MV-4-11 (cell line): ENCODE measurements around the gene FAM135A.
"Not testable (repeated sequence)": the region's sequence is repeated elsewhere in the genome, so short reads cannot be mapped to it uniquely, and the experiment has no call there.

Experiments
- DNase-seq: peaks from one replicate; lab custom pipeline; 2025; lab: John Stamatoyannopoulos, UW

Gene FAM135A

DNA sequence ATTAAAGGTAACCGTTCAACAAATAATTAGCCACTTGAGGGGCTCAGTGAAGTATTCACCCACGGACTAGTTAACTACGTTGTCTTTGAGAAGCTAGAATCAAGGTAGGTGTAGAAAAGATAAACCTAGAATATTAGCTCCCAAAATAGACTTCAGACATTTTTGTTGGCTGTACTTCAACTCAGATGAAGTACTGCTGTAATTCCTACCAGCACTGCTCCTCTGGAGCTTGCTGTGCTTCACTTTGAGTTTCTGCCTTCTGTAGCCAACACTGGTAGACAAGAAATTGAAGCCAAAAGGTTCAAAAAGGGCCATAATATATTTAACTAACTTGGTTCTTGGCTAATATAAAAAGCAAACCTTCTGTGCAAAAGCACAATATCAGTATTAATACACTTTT lies 134.6 kb downstream of the FAM135A start:
- DNase-seq, result no peak

DNA sequence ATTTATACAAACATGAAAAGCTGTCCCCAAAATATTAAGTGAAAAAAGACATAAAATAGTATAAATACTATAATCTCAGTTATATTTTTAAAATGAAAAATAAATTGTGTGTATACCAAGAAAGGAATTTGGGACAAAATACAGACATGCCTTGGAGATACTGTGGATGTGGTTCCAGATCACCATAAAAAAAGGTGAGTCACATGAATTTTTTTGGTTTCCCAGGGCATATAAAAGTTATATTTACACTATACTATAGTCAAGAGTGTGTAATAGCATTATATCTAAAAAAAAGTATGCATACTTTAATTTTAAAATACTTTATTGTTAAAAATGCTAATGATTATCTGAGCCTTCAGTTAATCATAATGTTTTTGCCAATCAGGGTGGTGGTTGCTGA lies 136.0 kb downstream of the FAM135A start:
- no peak for DNase-seq

DNA sequence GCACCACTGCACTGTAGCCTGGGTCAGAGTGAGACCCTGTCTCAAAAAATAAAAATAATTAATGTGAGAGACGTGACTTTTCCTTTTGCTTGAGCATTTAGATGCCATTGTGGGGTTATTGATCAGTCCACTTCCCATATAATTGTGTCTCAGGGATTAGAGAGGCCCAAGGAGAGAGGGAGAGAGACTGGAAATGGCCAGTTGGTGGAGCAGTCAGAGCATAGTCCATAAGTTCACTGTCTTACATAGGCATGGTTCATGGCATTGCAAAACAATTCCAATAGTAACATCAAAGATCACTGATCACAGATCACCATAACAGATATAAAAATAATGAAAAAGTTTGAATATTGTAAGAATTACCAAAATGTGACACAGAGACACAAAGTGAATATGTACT lies 138.3 kb downstream of the FAM135A start:
- no peak for DNase-seq

DNA sequence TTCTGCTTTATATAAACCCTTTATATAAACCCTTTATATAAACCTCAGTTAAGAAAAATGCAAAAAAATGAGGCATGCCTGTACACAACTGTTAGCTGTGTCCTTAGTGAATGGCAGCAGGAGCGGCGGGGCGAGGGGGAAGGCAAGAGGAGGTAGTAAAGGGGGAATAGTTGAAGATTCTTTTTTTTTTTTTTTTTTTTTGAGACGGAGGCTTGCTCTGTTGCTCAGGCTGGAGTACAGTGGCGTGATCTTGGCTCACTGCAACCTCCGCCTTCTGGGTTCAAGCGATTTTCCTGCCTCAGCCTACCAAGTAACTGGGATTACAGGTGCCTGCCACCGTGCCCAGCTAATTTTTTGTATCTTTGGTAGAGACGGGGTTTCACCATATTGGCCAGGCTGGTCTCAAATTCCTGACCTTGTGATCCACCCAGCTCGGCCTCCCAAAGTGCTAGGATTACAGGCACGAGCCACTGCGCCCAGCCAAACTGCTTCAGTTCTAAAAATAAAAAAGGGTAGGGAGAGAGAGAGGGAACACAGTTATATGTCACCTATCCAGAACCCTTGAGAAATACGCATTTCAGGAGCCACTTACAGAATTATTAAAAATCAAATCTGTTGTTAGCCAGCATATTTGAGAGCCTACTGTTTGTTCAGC lies 139.1 kb downstream of the FAM135A start:
- DNase-seq, result not testable (repeated sequence)

DNA sequence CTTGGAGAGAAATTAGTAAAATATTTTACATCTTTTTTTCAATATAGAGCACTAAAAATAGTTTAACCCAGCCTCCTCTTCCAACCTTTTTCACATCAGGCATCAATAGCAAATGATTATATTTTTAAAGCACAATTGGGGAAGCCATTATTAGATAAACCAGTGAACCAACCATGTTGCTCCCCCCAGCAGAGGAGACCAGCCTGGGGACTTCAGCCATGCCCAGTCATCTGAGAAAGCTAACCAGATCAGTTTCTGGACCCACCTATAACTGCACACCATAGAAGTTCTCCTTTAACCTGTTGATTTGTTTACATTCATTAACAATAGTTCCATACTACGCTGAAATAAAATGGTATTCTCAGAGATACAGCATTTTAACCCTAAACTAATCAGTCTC lies 139.7 kb downstream of the FAM135A start:
- no peak for DNase-seq

DNA sequence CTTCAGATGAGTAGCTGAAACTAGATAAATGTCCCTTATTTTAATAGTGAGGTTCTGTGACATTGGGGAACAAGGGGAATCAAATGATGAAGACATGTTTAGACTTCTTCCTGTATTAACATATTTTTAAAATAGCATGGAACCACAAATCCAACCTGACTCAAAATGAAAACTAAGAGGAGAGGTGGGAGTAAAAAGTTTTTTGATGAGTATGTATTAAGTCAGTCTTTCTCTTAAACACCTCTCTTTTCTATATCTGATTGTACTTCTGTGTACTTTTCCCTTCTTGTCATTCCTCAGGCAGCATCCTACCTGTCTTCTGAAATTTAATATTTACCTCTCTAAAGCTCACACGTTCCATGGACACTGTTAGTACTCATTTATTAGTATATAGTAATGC lies 144.7 kb downstream of the FAM135A start:
- no peak for DNase-seq

DNA sequence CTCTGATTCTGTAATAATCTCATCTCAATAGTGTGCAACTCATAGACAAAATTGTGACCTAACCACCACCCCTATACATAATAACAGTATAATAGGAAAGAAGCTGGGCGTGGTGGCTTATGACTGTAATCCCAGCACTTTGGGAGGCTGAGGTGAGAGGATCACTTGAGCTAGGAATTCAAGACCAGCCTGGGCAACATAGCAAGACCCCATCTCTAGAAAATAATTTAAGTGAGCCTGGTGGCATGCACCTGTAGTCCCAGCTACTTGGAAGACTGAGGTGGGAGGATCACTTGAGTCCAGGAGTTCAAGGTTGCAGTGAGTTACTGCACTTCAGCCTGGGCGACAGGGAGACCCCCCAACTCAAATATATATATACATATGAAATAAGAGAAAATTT lies 149.1 kb downstream of the FAM135A start:
- not testable (repeated sequence) for DNase-seq

DNA sequence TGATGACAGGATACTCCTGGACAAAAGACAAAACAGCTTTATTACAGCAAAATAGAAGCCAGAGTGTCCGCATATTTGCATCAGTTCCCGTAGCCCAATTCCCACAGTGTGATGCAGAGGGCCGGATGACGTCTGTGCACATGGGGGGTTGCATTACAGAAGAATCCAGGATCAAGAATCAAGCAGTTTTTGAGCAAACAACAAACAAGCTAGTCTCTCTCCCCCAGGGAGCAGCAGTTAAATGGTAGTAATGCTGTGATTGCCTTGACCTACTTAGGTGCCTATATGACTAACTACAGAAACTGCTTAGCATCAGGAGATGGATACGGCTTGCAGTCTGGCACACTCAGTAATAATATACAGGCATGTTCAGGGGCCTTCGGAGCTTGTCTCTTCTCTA lies 150.2 kb downstream of the FAM135A start:
- DNase-seq, result no peak

DNA sequence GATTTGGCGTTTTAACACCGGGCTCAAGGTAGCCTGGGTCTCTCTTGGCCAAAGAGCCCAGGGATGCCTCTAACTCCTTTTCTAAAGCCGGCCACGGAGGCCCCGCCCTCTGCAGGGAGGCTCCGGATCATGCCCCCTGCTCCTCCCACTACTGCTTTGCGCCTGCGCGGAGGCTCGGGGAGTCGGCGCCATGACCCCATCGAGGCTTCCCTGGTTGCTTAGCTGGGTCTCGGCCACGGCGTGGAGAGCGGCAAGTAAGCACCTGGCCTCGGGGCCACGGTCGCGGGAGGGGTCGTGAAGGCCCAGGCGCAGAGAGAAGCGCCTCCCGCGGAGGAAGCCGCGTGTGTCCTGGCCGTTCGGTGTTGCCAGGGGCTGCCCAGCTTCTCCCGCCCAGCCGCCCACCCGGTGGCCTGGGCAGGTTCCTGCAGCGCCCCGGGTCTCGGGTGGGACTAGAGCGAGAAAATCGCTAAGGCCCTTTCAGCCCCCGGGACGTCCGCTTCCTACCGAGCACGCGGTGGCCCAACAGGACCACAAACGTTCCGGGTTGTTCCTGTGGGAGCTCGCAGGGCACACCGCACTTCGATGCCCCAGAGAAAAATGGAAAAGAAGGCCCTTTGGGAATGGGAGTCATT lies 153.6 kb downstream of the FAM135A start, which contains the start of gene SDHAF4:
TSS of gene SDHAF4 (plus strand) at position 180 of the 632 bp plus-strand sequence. CDS start at position 191, 11 bp downstream.
- DNase-seq, result peak; percentile 79

DNA sequence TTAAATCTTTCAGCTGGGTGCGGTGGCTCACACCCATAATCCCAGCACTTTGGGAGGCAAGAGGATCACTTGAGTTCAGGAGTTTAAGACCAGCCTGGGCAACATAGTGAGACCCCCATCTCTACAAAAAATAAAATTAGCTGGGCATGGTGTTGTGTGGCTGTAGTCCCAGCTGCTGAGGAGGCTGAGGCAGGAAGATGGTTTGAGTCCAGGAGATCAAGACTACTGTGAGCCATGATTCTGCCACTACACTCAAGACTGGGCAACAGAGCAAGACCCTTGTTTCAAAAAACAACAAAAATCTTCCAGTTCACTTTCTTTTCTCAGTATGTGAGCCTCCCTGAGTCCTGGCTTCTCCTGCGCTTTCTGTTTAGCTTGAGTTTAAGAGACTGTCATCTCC lies 161.3 kb downstream of the FAM135A start:
- DNase-seq, result no peak

DNA sequence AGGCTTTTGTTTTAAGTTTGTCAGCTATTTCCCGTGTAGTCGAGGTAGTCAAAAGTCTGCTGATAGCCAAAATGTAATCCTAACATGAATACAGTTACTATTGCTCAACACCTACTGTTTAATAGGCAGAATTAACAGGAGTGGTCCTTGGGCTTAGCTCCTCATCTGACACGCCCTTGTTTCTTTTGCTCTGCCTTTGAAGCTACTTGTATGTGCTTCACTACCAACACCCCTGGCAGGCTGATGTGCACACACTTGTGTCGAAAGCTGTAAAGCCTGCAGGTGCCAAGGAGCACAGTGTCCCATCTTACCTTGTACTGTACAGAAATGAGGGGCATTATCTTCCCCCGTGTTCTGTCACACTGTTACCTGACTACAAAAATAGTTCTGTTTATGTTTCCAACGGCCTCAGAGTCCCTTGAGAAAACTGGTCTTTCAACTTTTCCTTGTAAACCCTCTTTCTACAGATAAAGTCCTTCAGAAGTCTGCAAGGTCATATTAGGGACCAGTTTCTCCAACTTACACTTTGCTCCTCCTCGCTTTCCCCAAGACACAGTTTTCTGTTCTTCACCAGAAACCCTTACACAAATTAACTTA lies 162.7 kb downstream of the FAM135A start:
- DNase-seq, result no peak

DNA sequence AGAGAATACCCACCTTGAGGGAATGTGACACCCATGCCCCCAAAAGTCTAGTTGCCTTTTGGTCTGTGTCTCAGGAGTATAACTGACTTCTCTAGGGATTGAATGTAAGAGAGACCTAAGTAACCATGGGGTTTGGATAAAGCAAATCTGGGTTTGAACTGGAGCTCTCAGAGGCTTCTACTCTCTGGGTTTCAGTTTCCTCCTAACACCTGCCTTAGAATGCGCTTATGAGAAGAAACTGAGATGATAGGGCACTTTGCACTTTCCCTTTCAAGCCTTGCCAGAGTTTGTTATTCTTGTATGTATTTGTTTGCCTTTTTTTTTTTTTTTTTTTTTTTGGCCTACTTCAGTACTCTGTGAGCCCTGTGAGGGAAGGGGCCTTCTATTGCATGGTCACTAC lies 172.8 kb downstream of the FAM135A start:
- DNase-seq, result no peak

DNA sequence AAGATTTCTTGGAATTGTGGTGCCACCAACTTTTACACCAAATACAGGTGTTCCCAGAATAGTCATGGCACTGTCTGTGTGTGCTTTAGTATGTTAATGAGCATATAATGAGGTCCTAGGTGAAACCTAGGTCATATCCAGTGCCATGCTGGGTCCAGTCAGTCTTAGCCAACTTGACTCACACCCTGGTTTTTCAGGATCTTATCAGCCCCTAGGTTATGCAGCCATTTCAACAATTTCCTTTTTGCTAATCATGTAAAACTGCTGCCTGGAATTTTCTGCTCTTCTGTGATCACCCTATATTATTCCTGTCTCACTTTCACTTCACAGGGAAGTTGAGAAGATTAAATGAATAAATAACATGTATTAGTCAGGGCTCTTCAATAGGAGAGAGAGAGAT lies 177.1 kb downstream of the FAM135A start:
- DNase-seq, result no peak

DNA sequence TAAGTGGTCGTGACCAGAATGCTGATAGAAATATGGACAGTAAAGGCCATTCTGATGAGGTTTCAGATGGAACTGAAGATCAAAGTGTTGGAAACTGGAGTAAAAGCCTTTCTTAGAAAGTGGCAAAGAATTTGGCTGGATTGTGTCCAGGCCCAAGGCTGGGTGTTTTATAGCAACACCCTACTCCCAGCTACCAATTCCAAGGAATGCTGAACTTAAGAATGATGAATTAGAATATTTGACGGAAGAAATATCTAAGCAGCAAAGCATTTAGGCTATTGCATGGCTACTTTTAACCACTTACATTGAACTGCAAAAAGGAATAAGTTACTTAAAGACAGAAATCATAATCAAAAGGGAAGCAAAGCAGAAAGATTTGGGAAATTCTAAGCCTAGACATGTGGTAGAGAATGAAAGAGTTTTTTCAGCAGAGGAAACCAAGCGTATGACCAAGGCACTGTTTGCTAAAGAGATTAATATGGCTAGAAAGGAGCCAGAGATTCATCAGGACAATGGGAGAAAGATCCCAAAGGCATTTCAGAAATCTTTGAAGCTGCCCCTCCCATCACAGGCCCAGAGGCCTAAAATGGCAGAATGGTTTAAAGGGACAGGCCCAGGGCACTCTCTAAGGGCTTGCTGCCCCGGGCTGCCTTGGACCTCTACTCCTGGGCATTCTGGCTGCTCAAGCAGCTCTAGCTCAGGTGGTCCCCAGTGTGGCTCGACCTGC lies 179.2 kb downstream of the FAM135A start:
- DNase-seq, result no peak

DNA sequence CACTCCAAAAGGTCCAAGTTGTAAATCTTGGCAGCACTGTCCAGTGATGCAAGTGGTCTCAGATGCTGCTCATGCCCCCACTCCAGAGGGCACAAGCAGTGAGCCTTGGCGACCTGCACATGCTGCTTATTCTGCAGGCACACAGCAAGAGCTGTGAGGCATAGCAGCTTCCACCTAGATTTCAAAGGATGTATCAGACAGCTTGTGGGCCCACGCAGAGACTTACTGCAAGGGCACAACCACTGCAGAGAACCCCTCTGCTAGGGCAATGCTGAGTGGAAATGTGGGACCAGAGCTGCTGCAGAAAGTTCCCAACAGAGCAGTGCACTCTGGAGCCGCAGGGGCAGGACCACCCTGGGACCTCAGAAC lies 179.8 kb downstream of the FAM135A start:
- DNase-seq, result no peak

DNA sequence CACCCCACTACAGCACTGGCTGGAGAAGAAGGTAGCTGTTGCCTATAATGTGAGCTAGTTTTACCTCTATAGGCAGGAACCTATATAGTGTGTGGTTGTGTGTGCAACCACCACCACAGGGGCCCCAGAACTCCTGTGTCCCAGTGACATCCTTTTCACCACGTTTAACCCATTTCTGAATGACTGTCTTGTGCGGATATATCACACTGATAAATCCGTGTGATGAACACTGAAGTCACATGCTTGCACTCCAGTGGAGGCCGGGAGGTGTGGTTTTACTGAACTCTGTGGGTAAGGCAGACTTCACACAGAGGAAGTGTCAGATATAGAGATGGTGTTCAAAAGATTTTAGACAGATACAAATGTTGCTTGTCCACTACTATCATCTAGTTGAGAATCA lies 185.9 kb downstream of the FAM135A start:
- DNase-seq, result no peak

DNA sequence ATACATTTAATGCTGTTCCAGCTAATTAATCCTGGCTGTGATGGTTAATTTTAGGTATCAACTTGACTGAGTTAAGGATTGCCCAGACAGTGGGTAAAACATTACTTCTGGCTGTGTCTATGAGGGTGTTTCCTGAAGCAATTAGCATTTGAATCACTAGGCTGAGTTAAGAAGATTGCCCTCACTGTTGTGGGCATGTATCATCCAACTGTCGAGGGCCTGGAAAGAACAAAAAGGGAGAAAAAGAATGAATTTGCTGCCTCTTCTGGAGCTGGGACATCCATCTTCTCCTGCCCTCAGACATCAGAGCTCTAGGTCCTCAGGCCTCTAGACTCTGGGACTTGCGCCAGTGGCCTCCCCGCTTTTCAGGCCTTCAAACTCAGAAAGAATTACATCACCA lies 187.7 kb downstream of the FAM135A start:
- no peak for DNase-seq

DNA sequence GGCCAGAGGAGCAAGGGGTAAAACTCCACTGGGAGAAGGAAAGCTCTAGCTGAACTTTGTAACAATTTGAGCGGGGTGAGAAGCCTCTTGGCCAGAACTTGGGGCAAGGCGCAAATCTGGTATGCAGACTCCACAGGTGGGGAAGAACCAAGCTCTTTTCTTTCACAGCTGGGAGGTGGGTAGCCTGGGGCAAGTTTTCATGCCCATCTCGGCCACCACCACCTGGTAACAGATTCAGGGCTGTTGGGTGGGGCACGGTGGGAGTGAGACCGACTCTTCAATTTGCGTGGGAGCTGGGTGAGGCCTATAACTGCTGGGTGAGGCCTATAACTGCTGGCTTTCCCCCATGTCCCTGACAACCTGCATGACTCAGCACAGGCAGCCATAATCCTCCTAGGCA lies 190.9 kb downstream of the FAM135A start:
- no peak for DNase-seq

DNA sequence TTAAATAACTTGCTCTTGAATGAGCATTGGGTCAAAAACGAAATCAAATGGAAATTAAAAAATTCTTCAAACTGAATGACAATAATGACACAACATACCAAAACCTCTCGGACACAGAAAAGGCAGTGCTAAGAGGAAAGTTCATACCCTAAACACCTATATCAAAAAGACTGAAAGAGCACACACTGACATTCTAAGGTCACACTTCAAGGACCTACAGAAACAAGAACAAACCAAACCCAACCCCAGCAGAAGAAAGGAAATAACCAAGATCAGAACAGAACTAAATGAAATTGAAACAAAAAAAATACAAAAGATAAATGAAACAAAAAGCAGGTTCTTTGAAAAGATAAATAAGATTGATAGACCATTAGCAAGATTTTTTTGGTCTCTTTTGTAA lies 194.1 kb downstream of the FAM135A start:
- not testable (repeated sequence) for DNase-seq

DNA sequence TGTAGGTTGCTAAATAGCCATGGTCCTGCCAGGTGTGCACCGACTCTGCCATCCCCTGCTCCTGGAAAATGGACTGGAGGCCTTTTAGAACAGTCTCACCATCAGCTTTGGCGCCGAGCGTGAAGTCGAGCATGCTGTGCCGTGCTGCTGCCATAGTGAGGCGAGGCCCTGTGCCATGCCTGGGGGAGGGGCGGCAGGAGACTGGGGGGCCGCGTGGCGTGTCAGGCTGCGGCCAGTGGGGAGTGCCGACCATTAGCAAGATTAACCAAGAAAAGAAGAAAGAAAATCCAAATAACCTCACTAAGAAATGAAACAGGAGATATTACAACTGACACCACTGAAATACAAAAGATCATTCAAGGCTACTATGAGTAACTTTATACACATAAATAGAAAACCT lies 195.9 kb downstream of the FAM135A start:
- not testable (repeated sequence) for DNase-seq
